SH-SY5Y (cell line): Measurements from ENCODE around the gene SOS1.

ENCODE experiments used
- GATA2 ChIP-seq: IDR thresholded peaks from 2 replicates; pipeline ENCODE4 v1.6.1; 2011; ENCODE audit warnings: mild to moderate bottlenecking, low read depth, low read length
- GATA3 ChIP-seq: IDR thresholded peaks from 2 replicates; pipeline ENCODE4 v1.6.1; 2011; ENCODE audit warnings: low read depth, mild to moderate bottlenecking, low read length, moderate library complexity

GRCh38 chr2:39140322-39140847 is 19.5 kb upstream of the SOS1 start:
- TF ChIP-seq GATA2 (no peak), GATA3 (no peak)
